ENCODE measurements around the gene ZNF532.
"Not testable (repeated sequence)": the region's sequence is repeated elsewhere in the genome, so short reads cannot be mapped to it uniquely, and the experiment has no call there.

The ZNF532 gene

GRCh38 chr18:58905777-58906428 lies 41.2 kb downstream of the ZNF532 start:
- DNase-seq: no peak

GRCh38 chr18:58908006-58908405 lies 43.3 kb downstream of the ZNF532 start:
- no peak for DNase-seq

- no peak for DNase-seq
Measured at GRCh38 chr18:58909521-58909920, 44.8 kb downstream of the ZNF532 start.

GRCh38 chr18:58911241-58911640 lies 46.6 kb downstream of the ZNF532 start:
- DNase-seq: no peak

- no peak for DNase-seq
Measured at GRCh38 chr18:58911766-58912165, 47.1 kb downstream of the ZNF532 start.

GRCh38 chr18:58915006-58915799 lies 50.5 kb downstream of the ZNF532 start:
- DNase-seq: no peak

- no peak for DNase-seq
Measured at GRCh38 chr18:58915995-58916394, 51.3 kb downstream of the ZNF532 start.

- not testable (repeated sequence) for DNase-seq
Measured at GRCh38 chr18:58919934-58920333, 55.3 kb downstream of the ZNF532 start.

- no peak for DNase-seq
Measured at GRCh38 chr18:58922995-58923394, 58.3 kb downstream of the ZNF532 start.

- DNase-seq: no peak
Measured at GRCh38 chr18:58924473-58924872, 59.8 kb downstream of the ZNF532 start.

- no peak for DNase-seq
Measured at GRCh38 chr18:58927659-58928058, 63.0 kb downstream of the ZNF532 start.

- no peak for DNase-seq
Measured at GRCh38 chr18:58928386-58928785, 63.7 kb downstream of the ZNF532 start.

- DNase-seq: no peak
Measured at GRCh38 chr18:58929206-58929605, 64.5 kb downstream of the ZNF532 start.

GRCh38 chr18:58934356-58934755 lies 69.7 kb downstream of the ZNF532 start:
- DNase-seq: no peak

GRCh38 chr18:58934933-58935577 lies 70.4 kb downstream of the ZNF532 start:
- DNase-seq: no peak

GRCh38 chr18:58937071-58937886 lies 72.6 kb downstream of the ZNF532 start:
- DNase-seq: no peak

GRCh38 chr18:58937887-58938267 lies 73.2 kb downstream of the ZNF532 start:
- DNase-seq: no peak

GRCh38 chr18:58941426-58942099 lies 76.9 kb downstream of the ZNF532 start:
- DNase-seq: no peak

- no peak for DNase-seq
Measured at GRCh38 chr18:58943896-58944295, 79.2 kb downstream of the ZNF532 start.

- DNase-seq: no peak
Measured at GRCh38 chr18:58947136-58947732, 82.6 kb downstream of the ZNF532 start.

GRCh38 chr18:58949031-58949430 lies 84.4 kb downstream of the ZNF532 start:
- DNase-seq: no peak
